PC-3 (cell line): ENCODE data around the gene KRTAP3-3.

Experiments used
- CTCF ChIP-seq: fragments of 300-600 bp; sonication (generic); conservative IDR thresholded peaks from 2 replicates; pipeline ENCODE4 v1.5.1; 2017; ENCODE audit warnings: antibody characterized with exemption, low read depth, mild to moderate bottlenecking, low read length
- EZH2 ChIP-seq: fragments of 300-600 bp; sonication (generic); IDR thresholded peaks from one replicate; pipeline ENCODE4 v1.6.1; 2017; ENCODE audit warnings: antibody characterized with exemption, mild to moderate bottlenecking, low read length; ENCODE audit not compliant: unreplicated experiment
- EZH2phosphoT487 ChIP-seq: fragments of 300-600 bp; sonication (generic); IDR thresholded peaks from 2 replicates; pipeline ENCODE4 v1.6.1; 2018; ENCODE audit warnings: mild to moderate bottlenecking, antibody characterized with exemption, low read length, borderline replicate concordance

GRCh38 chr17:40975516-40975915 is 18.4 kb downstream of the KRTAP3-3 start:
- TF ChIP-seq CTCF, result no peak
- no peak for TF ChIP-seq EZH2
- TF ChIP-seq EZH2phosphoT487, result no peak
